HUES6 (cell line): Measurements from ENCODE around the gene PTPRM.

Source experiments
- H3K27ac ChIP-seq: 2 replicates; pipeline ENCODE4 v1.7.0; 2013; ENCODE audit warnings: low read depth, mild to moderate bottlenecking, low read length, inconsistent platforms
- H3K27me3 ChIP-seq: 2 replicates; pipeline ENCODE4 v1.6.1; 2013; ENCODE audit warnings: low read length; ENCODE audit not compliant: control insufficient read depth, insufficient read depth
- H3K36me3 ChIP-seq: 2 replicates; pipeline ENCODE4 v1.6.1; 2013; ENCODE audit warnings: low read length; ENCODE audit not compliant: control insufficient read depth, insufficient read depth
- H3K4me1 ChIP-seq: 2 replicates; pipeline ENCODE4 v1.6.1; 2013; ENCODE audit warnings: low read length; ENCODE audit not compliant: control insufficient read depth, insufficient read depth
- H3K4me3 ChIP-seq: 2 replicates; pipeline ENCODE4 v1.5.1; 2013; ENCODE audit warnings: low read depth, low read length
- H3K9ac ChIP-seq: one replicate; pipeline ENCODE4 v1.6.1; 2013; ENCODE audit warnings: mild to moderate bottlenecking, low read length
- H3K9me3 ChIP-seq: 2 replicates; pipeline ENCODE4 v1.6.1; 2013; ENCODE audit warnings: low read depth, low read length; ENCODE audit not compliant: control insufficient read depth, insufficient read depth

The PTPRM gene

GRCh38 chr18:7856733-7857132 lies 289.6 kb downstream of the PTPRM start:
- no peaks in the 10 kb centered on the region for H3K4me1 ChIP-seq
- no peaks in the 10 kb centered on the region for H3K27me3 ChIP-seq
- no peak overlapping the region for H3K4me3 ChIP-seq
- H3K27ac ChIP-seq, result no peak overlapping the region
- H3K36me3 ChIP-seq, result no peaks in the 10 kb centered on the region
- no peaks in the 10 kb centered on the region for H3K9me3 ChIP-seq
- H3K9ac ChIP-seq, result no peak overlapping the region

- Histone ChIP-seq H3K4me3 (no peak overlapping the region), H3K27me3 (no peaks in the 10 kb centered on the region), H3K4me1 (no peaks in the 10 kb centered on the region), H3K9ac (no peak overlapping the region), H3K36me3 (no peaks in the 10 kb centered on the region), H3K9me3 (no peaks in the 10 kb centered on the region), H3K27ac (no peak overlapping the region)
Measured at GRCh38 chr18:7857562-7857961, 290.4 kb downstream of the PTPRM start.

- Histone ChIP-seq H3K9ac (no peak overlapping the region), H3K9me3 (no peaks in the 10 kb centered on the region), H3K27me3 (no peaks in the 10 kb centered on the region), H3K27ac (no peak overlapping the region), H3K4me3 (no peak overlapping the region), H3K36me3 (no peaks in the 10 kb centered on the region), H3K4me1 (no peaks in the 10 kb centered on the region)
Measured at GRCh38 chr18:7859122-7859521, 292.0 kb downstream of the PTPRM start.

GRCh38 chr18:7870266-7870665 lies 303.1 kb downstream of the PTPRM start:
- H3K9me3 ChIP-seq, result no peaks in the 10 kb centered on the region
- H3K27me3 ChIP-seq, result no peaks in the 10 kb centered on the region
- no peak overlapping the region for H3K27ac ChIP-seq
- no peak overlapping the region for H3K4me3 ChIP-seq
- H3K36me3 ChIP-seq, result no peaks in the 10 kb centered on the region
- no peak overlapping the region for H3K9ac ChIP-seq
- H3K4me1 ChIP-seq, result no peaks in the 10 kb centered on the region

- H3K27ac ChIP-seq, result no peak overlapping the region
- H3K27me3 ChIP-seq, result no peaks in the 10 kb centered on the region
- H3K4me3 ChIP-seq, result no peak overlapping the region
- no peak overlapping the region for H3K9ac ChIP-seq
- H3K4me1 ChIP-seq, result no peaks in the 10 kb centered on the region
- 0 out of 2 replicates have a peak, but pooled peaks cover 3% of the 10 kb centered on the region for H3K9me3 ChIP-seq
- H3K36me3 ChIP-seq, result no peaks in the 10 kb centered on the region
Measured at GRCh38 chr18:7870855-7871254, 303.7 kb downstream of the PTPRM start.

GRCh38 chr18:7871560-7872456 lies 304.7 kb downstream of the PTPRM start:
- Histone ChIP-seq H3K9ac (no peak overlapping the region), H3K4me1 (no peaks in the 10 kb centered on the region), H3K27me3 (no peaks in the 10 kb centered on the region), H3K36me3 (no peaks in the 10 kb centered on the region), H3K27ac (no peak overlapping the region), H3K9me3 (0 out of 2 replicates have a peak, but pooled peaks cover 3% of the 10 kb centered on the region), H3K4me3 (no peak overlapping the region)

GRCh38 chr18:7872569-7872968 lies 305.5 kb downstream of the PTPRM start:
- Histone ChIP-seq H3K4me1 (no peaks in the 10 kb centered on the region), H3K27me3 (no peaks in the 10 kb centered on the region), H3K27ac (no peak overlapping the region), H3K9me3 (0 out of 2 replicates have a peak, but pooled peaks cover 3% of the 10 kb centered on the region), H3K4me3 (no peak overlapping the region), H3K36me3 (no peaks in the 10 kb centered on the region), H3K9ac (no peak overlapping the region)

- no peaks in the 10 kb centered on the region for H3K4me1 ChIP-seq
- no peak overlapping the region for H3K27ac ChIP-seq
- no peaks in the 10 kb centered on the region for H3K27me3 ChIP-seq
- H3K36me3 ChIP-seq, result no peaks in the 10 kb centered on the region
- 0 out of 2 replicates have a peak, but pooled peaks cover 3% of the 10 kb centered on the region for H3K9me3 ChIP-seq
- H3K9ac ChIP-seq, result no peak overlapping the region
- no peak overlapping the region for H3K4me3 ChIP-seq
Measured at GRCh38 chr18:7873316-7873715, 306.2 kb downstream of the PTPRM start.

- H3K4me3 ChIP-seq, result no peak overlapping the region
- no peak overlapping the region for H3K9ac ChIP-seq
- H3K27me3 ChIP-seq, result no peaks in the 10 kb centered on the region
- no peaks in the 10 kb centered on the region for H3K36me3 ChIP-seq
- no peaks in the 10 kb centered on the region for H3K4me1 ChIP-seq
- no peak overlapping the region for H3K27ac ChIP-seq
- 0 out of 2 replicates have a peak, but pooled peaks cover 3% of the 10 kb centered on the region for H3K9me3 ChIP-seq
Measured at GRCh38 chr18:7876354-7877104, 309.4 kb downstream of the PTPRM start.

GRCh38 chr18:7877609-7878008 lies 310.5 kb downstream of the PTPRM start:
- H3K4me1 ChIP-seq, result no peaks in the 10 kb centered on the region

More at GRCh38 chr18:7877609-7878008, 310.5 kb downstream of the PTPRM start:
- Histone ChIP-seq H3K27ac (no peak overlapping the region), H3K9me3 (0 out of 2 replicates have a peak, but pooled peaks cover 3% of the 10 kb centered on the region), H3K9ac (no peak overlapping the region), H3K36me3 (no peaks in the 10 kb centered on the region), H3K4me3 (no peak overlapping the region), H3K27me3 (no peaks in the 10 kb centered on the region)
